Measurements from ENCODE around the gene XPNPEP1. TPM values are rescaled to one million over a fixed set of nuclear protein-coding genes. Genes with fewer than 3 reads are reported as not detected.

XPNPEP1 gene
- total and polyA plus RNA-seq, 2 of the 4 experiments (the other 2 are of a cell fraction) = 164 to 311 TPM

GRCh38 chr10:109889867-109890266 is 33.4 kb downstream of the XPNPEP1 start:
- TF ChIP-seq RAD21 (IDR thresholded peaks at IDR 0.05; ENCODE audit: low read length) (peak; percentile 17; the same call in 1 of the 2 replicates), MAZ (IDR thresholded peaks at IDR 0.05; ENCODE audit: borderline replicate concordance, low read depth, low read length) (peak; percentile 14; the same call in 1 of the 2 replicates), CTCF (conservative IDR thresholded peaks at IDR 0.05; ENCODE audit: low read depth, low read length) (peak; percentile 17; the same call in 1 of the 2 replicates), BHLHE40 (IDR thresholded peaks at IDR 0.05; ENCODE audit: low read depth, low read length) (no peak), MAFK (IDR thresholded peaks at IDR 0.05; ENCODE audit: low read depth, low read length) (no peak), FOS (IDR thresholded peaks at IDR 0.05; ENCODE audit: low read depth, low read length) (peak; percentile 68; the same call in 1 of the 2 replicates)
- no CpG with 5 or more reads among the region's 4 CpGs for WGBS, 2 experiments (ENCODE audit: extremely low coverage in 2 of 2, insufficient read length in 1 of 2)
- Histone ChIP-seq H3K4me2 (ENCODE audit: low read depth, low read length) (no peak overlapping the region), H3K4me1 (ENCODE audit: control insufficient read depth, insufficient read depth, low read length) (peaks cover 16% of the 10 kb centered on the region), H3K56ac (ENCODE audit: extremely low read depth, insufficient read depth, low read length) (no peak overlapping the region), H4K91ac (ENCODE audit: insufficient read depth, low read depth, low read length) (peak overlapping the region; percentile 41; the same call in 1 of the 2 replicates), H3K9ac (ENCODE audit: low read depth, low read length) (no peak overlapping the region), H2BK5ac (ENCODE audit: low read depth, low read length, poor library complexity, severe bottlenecking) (peak overlapping the region; percentile 3), H3K9me3 (ENCODE audit: control insufficient read depth, insufficient read depth, low read length) (no peaks in the 10 kb centered on the region), H3K27ac (ENCODE audit: insufficient read depth, low read length) (peak overlapping the region; percentile 22; the same call in 1 of the 2 replicates), H3K4me3 (ENCODE audit: insufficient read depth, low read depth, low read length) (no peak overlapping the region), H3K18ac (ENCODE audit: low read depth, low read length) (no peak overlapping the region), H3K27me3 (ENCODE audit: control insufficient read depth, insufficient read depth, low read length) (no peaks in the 10 kb centered on the region), H4K20me1 (ENCODE audit: insufficient read depth, low read length) (peaks cover 17% of the 10 kb centered on the region; the same call in 1 of the 2 replicates), H3K36me3 (ENCODE audit: control insufficient read depth, insufficient read depth, low read length) (peaks cover 35% of the 10 kb centered on the region), H4K8ac (ENCODE audit: low read depth in 2 of 2, low read length in 2 of 2) (peak overlapping the region in 1 of 2 experiments; percentile 41; a peak in 1 of 4 replicates), H3K23ac (ENCODE audit: low read depth, low read length) (no peak overlapping the region), H2AK5ac (ENCODE audit: low read depth, low read length) (no peak overlapping the region), H4K5ac (ENCODE audit: low read depth, low read length) (no peak overlapping the region), H2AFZ (replicated peaks; ENCODE audit: low read length, poor library complexity) (peak overlapping the region; percentile 58), H2BK15ac (ENCODE audit: low read depth, low read length) (no peak overlapping the region), H3K4ac (ENCODE audit: low read depth, low read length) (no peak overlapping the region; the same call in 1 of the 2 replicates), H3K9me1 (ENCODE audit: insufficient read depth, low read length) (peaks cover 18% of the 10 kb centered on the region), H3K79me1 (ENCODE audit: low read depth in 1 of 2, low read length in 2 of 2) (peaks cover 31 to 73% of the 10 kb centered on the region in 2 experiments), H2AK9ac (replicated peaks; ENCODE audit: low read depth, low read length, poor library complexity) (no peak overlapping the region), H2BK20ac (ENCODE audit: low read depth, low read length) (no peak overlapping the region), H2BK120ac (ENCODE audit: low read depth, low read length) (no peak overlapping the region), H3K14ac (replicated peaks; ENCODE audit: low read depth, low read length) (no peak overlapping the region; the same call in 1 of the 2 replicates)
- intact Hi-C loops (cut with micrococcal nuclease) = loop anchor here (5.0 kb wide), 1 partner anchor 77 kb away; no protein-coding TSS in a partner anchor
- CTCF ChIA-PET = interaction anchor here (0.7 to 1.2 kb wide), 2 partner anchors 126 to 228 kb away, joined by 3 to 4 read pairs; no protein-coding TSS in a partner anchor
- ATAC-seq (ENCODE audit: low read depth) (peak; percentile 79), DNase-seq (peak; percentile 91)
- dilution Hi-C loops (cut with HindIII; ENCODE audit: low sequenced_read_pairs, unreplicated experiment) = no loop called here
- POLR2A ChIA-PET (ENCODE audit: unreplicated experiment) = no interaction called here
- BruUV-seq (replicated peaks) = no TSS peak
- in situ Hi-C loops (cut with MboI; ENCODE audit: low sequenced_read_pairs) = no loop called here

All from IMR-90 (cell line).